AG08395 (cell line): ENCODE results near the gene TAB2.

ENCODE experiments used
- DNase-seq: peaks from one replicate; pipeline ENCODE4 v3.0.0; 2012; ENCODE audit warnings: mixed read lengths, low spot score

TAB2 gene

GRCh38 chr6:149317644-149318571 is at the start of gene TAB2:
TAB2 (plus strand) TSS chr6:149317712; CDS start chr6:149369998, 52,286 bp downstream.
- DNase-seq = peak; percentile 10

GRCh38 chr6:149268146-149268545 is 49.4 kb upstream of the TAB2 start:
- no peak for DNase-seq

- DNase-seq = no peak
These were observed 48.7 kb upstream of the TAB2 start for GRCh38 chr6:149268768-149269167.

GRCh38 chr6:149270616-149271015 is 46.9 kb upstream of the TAB2 start:
- DNase-seq = no peak

GRCh38 chr6:149271348-149272340 is 45.9 kb upstream of the TAB2 start:
- no peak for DNase-seq

GRCh38 chr6:149273318-149273717 is 44.2 kb upstream of the TAB2 start:
- DNase-seq = no peak

- DNase-seq = no peak
These were observed 41.9 kb upstream of the TAB2 start for GRCh38 chr6:149275621-149276020.

GRCh38 chr6:149277621-149278020 is 39.9 kb upstream of the TAB2 start:
- no peak for DNase-seq

GRCh38 chr6:149278997-149279396 is 38.5 kb upstream of the TAB2 start:
- DNase-seq = no peak

GRCh38 chr6:149284904-149285303 is 32.6 kb upstream of the TAB2 start:
- no peak for DNase-seq

GRCh38 chr6:149285626-149286025 is 31.9 kb upstream of the TAB2 start:
- no peak for DNase-seq

- DNase-seq = no peak
These were observed 30.6 kb upstream of the TAB2 start for GRCh38 chr6:149286905-149287304.

GRCh38 chr6:149289192-149289781 is 28.2 kb upstream of the TAB2 start:
- no peak for DNase-seq

- DNase-seq = no peak
These were observed 27.5 kb upstream of the TAB2 start for GRCh38 chr6:149289966-149290365.

- DNase-seq = no peak
These were observed 24.3 kb upstream of the TAB2 start for GRCh38 chr6:149293244-149293643.

GRCh38 chr6:149300563-149300962 is 16.9 kb upstream of the TAB2 start:
- DNase-seq = no peak

GRCh38 chr6:149302723-149303122 is 14.8 kb upstream of the TAB2 start:
- DNase-seq = no peak

GRCh38 chr6:149303468-149303867 is 14.0 kb upstream of the TAB2 start:
- no peak for DNase-seq

GRCh38 chr6:149305372-149305771 is 12.1 kb upstream of the TAB2 start:
- no peak for DNase-seq

- DNase-seq = no peak
These were observed 10.5 kb upstream of the TAB2 start for GRCh38 chr6:149306967-149307366.

GRCh38 chr6:149311293-149311692 is 6.2 kb upstream of the TAB2 start:
- no peak for DNase-seq

GRCh38 chr6:149311766-149312165 is 5.7 kb upstream of the TAB2 start:
- DNase-seq = no peak
